HG02973 (cell line): Measurements from ENCODE around the gene SASH1.
A peak's percentile ranks its signal among the peaks of the same experiment; 100 is the strongest.

Experiments
- ATAC-seq: cut with Tn5 transposase; IDR thresholded peaks from one replicate; pipeline ENCODE4 v1.9.1; 2021; ENCODE audit warnings: moderate library complexity; ENCODE audit not compliant: unreplicated experiment

The SASH1 gene

GRCh38 chr6:148342350-148343046 is at the start of gene SASH1:
Gene SASH1 (plus strand): TSS chr6:148342838. CDS start chr6:148343068, 230 bp downstream.
- peak; percentile 65 for ATAC-seq

- ATAC-seq, result no peak
Measured at GRCh38 chr6:148293181-148293995, 49.2 kb upstream of the SASH1 start.

GRCh38 chr6:148294059-148294458 is 48.6 kb upstream of the SASH1 start:
- ATAC-seq, result no peak

GRCh38 chr6:148295261-148295887 is 47.3 kb upstream of the SASH1 start:
- ATAC-seq, result no peak

- no peak for ATAC-seq
Measured at GRCh38 chr6:148296771-148297170, 45.9 kb upstream of the SASH1 start.

GRCh38 chr6:148298683-148299082 is 44.0 kb upstream of the SASH1 start:
- no peak for ATAC-seq

- no peak for ATAC-seq
Measured at GRCh38 chr6:148303616-148304015, 39.0 kb upstream of the SASH1 start.

- ATAC-seq, result no peak
Measured at GRCh38 chr6:148304976-148305375, 37.7 kb upstream of the SASH1 start.

GRCh38 chr6:148306286-148306685 is 36.4 kb upstream of the SASH1 start:
- ATAC-seq, result no peak

GRCh38 chr6:148307405-148307804 is 35.2 kb upstream of the SASH1 start:
- ATAC-seq, result no peak

- ATAC-seq, result no peak
Measured at GRCh38 chr6:148309301-148309700, 33.3 kb upstream of the SASH1 start.

GRCh38 chr6:148311966-148312669 is 30.5 kb upstream of the SASH1 start:
- ATAC-seq, result no peak

- ATAC-seq, result no peak
Measured at GRCh38 chr6:148313488-148313887, 29.1 kb upstream of the SASH1 start.

- ATAC-seq, result no peak
Measured at GRCh38 chr6:148316308-148316707, 26.3 kb upstream of the SASH1 start.

GRCh38 chr6:148317051-148317450 is 25.6 kb upstream of the SASH1 start:
- ATAC-seq, result no peak

- ATAC-seq, result no peak
Measured at GRCh38 chr6:148317739-148318138, 24.9 kb upstream of the SASH1 start.

GRCh38 chr6:148322704-148323103 is 19.9 kb upstream of the SASH1 start:
- no peak for ATAC-seq

- ATAC-seq, result no peak
Measured at GRCh38 chr6:148323344-148323743, 19.3 kb upstream of the SASH1 start.

- ATAC-seq, result no peak
Measured at GRCh38 chr6:148324297-148324985, 18.2 kb upstream of the SASH1 start.

GRCh38 chr6:148325316-148326068 is 17.1 kb upstream of the SASH1 start:
- no peak for ATAC-seq
